Stimulated activated CD4-positive, alpha-beta T cell treated with anti-CD3 and anti-CD28 coated beads, TNF-alpha, amount 100 ng/mL, for 4 hours (primary cell): Measurements from ENCODE around the gene STAT5A.
A peak's percentile ranks its signal among the peaks of the same experiment; 100 is the strongest.
"Not testable (repeated sequence)": the region's sequence is repeated elsewhere in the genome, so short reads cannot be mapped to it uniquely, and the experiment has no call there.

Experiments
- DNase-seq, 3 experiments: peaks; one replicate each; pipeline ENCODE4 v3.0.0-alpha.2; 2020; ENCODE audit warnings: low read depth in 3 of 3

Gene STAT5A

GRCh38 chr17:42329025-42329976, 41.0 kb downstream of the STAT5A start:
- no peak for DNase-seq

- no peak for DNase-seq
Observed at GRCh38 chr17:42333053-42333452, 44.8 kb downstream of the STAT5A start.

- no peak for DNase-seq
Observed at GRCh38 chr17:42334677-42335076, 46.4 kb downstream of the STAT5A start.

GRCh38 chr17:42337442-42337841, 49.1 kb downstream of the STAT5A start:
- peak in 1 of 3 experiments; percentile 53 for DNase-seq

GRCh38 chr17:42338427-42338985, 50.2 kb downstream of the STAT5A start:
- DNase-seq: no peak

- DNase-seq: no peak
Observed at GRCh38 chr17:42339221-42339620, 50.9 kb downstream of the STAT5A start.

GRCh38 chr17:42340691-42341127, 52.4 kb downstream of the STAT5A start:
- DNase-seq: peak in 1 of 3 experiments; percentile 23

GRCh38 chr17:42341568-42341967, 53.3 kb downstream of the STAT5A start:
- no peak for DNase-seq

- DNase-seq: no peak
Observed at GRCh38 chr17:42342242-42343008, 54.1 kb downstream of the STAT5A start.

GRCh38 chr17:42345396-42346073, 57.2 kb downstream of the STAT5A start:
- no peak for DNase-seq

GRCh38 chr17:42346481-42346880, 58.2 kb downstream of the STAT5A start:
- no peak for DNase-seq

GRCh38 chr17:42347198-42347597, 58.9 kb downstream of the STAT5A start:
- DNase-seq: no peak

GRCh38 chr17:42347606-42348005, 59.3 kb downstream of the STAT5A start:
- no peak for DNase-seq

GRCh38 chr17:42348104-42348503, 59.8 kb downstream of the STAT5A start:
- DNase-seq: no peak

- DNase-seq: no peak
Observed at GRCh38 chr17:42354956-42355843, 66.9 kb downstream of the STAT5A start.

GRCh38 chr17:42358434-42358833, 70.1 kb downstream of the STAT5A start:
- DNase-seq: no peak

GRCh38 chr17:42359133-42359532, 70.8 kb downstream of the STAT5A start:
- DNase-seq: no peak

GRCh38 chr17:42360388-42360787, 72.1 kb downstream of the STAT5A start:
- not testable (repeated sequence) for DNase-seq
